ENCODE measurements around the gene COG8.

DNA sequence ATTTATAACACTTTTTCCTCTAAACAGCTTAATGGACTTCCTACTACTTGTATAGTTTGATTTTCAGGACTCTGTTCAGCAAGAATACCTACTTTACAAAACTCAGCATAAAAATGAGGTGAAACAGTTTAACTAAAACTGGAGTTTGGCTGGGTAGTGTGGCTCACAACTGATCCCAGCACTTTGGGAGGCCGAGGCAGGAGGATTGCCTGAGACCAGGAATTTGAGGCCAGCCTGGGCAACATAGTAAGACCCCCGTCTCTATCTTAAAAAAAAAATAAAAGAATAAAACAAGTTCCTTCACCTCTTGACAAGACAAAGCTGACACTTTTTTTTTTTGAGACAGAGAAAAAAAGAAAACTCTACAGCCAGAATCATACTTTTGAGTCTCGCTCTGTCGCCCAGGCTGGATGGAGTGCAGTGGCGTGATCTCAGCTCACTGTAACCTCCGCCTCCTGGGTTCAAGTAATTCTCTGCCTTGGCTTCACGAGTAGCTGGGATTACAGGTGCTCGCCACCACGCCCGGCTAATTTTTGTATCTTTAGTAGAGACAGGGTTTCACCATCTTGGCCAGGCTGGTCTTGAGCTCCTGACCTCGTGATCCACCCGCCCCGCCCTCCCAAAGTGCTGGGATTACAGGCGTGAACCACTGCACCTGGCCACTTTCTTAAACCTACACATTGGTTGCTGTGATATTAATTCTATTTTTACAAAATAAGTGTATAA lies 11.6 kb downstream of the COG8 start:
- no peak for TF ChIP-seq POLR2A (IDR thresholded peaks at IDR 0.05)
- TF ChIP-seq, protein P1, sequence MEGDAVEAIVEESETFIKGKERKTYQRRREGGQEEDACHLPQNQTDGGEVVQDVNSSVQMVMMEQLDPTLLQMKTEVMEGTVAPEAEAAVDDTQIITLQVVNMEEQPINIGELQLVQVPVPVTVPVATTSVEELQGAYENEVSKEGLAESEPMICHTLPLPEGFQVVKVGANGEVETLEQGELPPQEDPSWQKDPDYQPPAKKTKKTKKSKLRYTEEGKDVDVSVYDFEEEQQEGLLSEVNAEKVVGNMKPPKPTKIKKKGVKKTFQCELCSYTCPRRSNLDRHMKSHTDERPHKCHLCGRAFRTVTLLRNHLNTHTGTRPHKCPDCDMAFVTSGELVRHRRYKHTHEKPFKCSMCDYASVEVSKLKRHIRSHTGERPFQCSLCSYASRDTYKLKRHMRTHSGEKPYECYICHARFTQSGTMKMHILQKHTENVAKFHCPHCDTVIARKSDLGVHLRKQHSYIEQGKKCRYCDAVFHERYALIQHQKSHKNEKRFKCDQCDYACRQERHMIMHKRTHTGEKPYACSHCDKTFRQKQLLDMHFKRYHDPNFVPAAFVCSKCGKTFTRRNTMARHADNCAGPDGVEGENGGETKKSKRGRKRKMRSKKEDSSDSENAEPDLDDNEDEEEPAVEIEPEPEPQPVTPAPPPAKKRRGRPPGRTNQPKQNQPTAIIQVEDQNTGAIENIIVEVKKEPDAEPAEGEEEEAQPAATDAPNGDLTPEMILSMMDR (IDR thresholded peaks at IDR 0.05): no peak
